Hepatocyte (in vitro differentiated cells): Measurements from ENCODE around the gene SNX1. TPM values are rescaled to one million over a fixed set of nuclear protein-coding genes. Genes with fewer than 3 reads are reported as not detected.
A peak's percentile ranks its signal among the peaks of the same experiment; 100 is the strongest.

Experiments
- DNase-seq: peaks from one replicate; pipeline ENCODE4 v3.0.0-alpha.2; 2016; ENCODE audit warnings: low spot score
- H2AFZ ChIP-seq: fragments of 200-600 bp; sonication (generic); 2 replicates; pipeline ENCODE4 v1.6.0; 2016; ENCODE audit warnings: antibody characterized with exemption, mild to moderate bottlenecking
- H3K27ac ChIP-seq: fragments of 200-600 bp; sonication (generic); 2 replicates; pipeline ENCODE4 v1.5.1; 2016; ENCODE audit warnings: mild to moderate bottlenecking
- H3K27me3 ChIP-seq: fragments of 200-600 bp; sonication (generic); 2 replicates; pipeline ENCODE4 v1.6.1; 2016
- H3K36me3 ChIP-seq: fragments of 200-600 bp; sonication (generic); replicated peaks from 2 replicates; pipeline ENCODE4 v1.5.1; 2016; ENCODE audit warnings: low read depth; ENCODE audit not compliant: insufficient read depth
- H3K4me1 ChIP-seq: fragments of 200-600 bp; sonication (generic); 2 replicates; pipeline ENCODE4 v1.5.1; 2016; ENCODE audit warnings: mild to moderate bottlenecking, moderate library complexity; ENCODE audit not compliant: insufficient read depth
- H3K4me2 ChIP-seq: fragments of 200-600 bp; sonication (generic); 2 replicates; pipeline ENCODE4 v1.6.0; 2016
- H3K4me3 ChIP-seq: fragments of 200-600 bp; sonication (generic); 2 replicates; pipeline ENCODE4 v1.5.1; 2016; ENCODE audit warnings: mild to moderate bottlenecking
- H3K79me2 ChIP-seq: fragments of 200-600 bp; sonication (generic); 2 replicates; pipeline ENCODE4 v1.6.0; 2017; ENCODE audit warnings: mild to moderate bottlenecking
- H3K9me2 ChIP-seq: fragments of 200-600 bp; sonication (generic); replicated peaks from 2 replicates; pipeline ENCODE4 v1.6.0; 2017; ENCODE audit warnings: mild to moderate bottlenecking; ENCODE audit not compliant: insufficient read depth
- H3K9me3 ChIP-seq: fragments of 200-600 bp; sonication (generic); 2 replicates; pipeline ENCODE4 v1.5.1; 2016; ENCODE audit warnings: low read depth, mild to moderate bottlenecking
- H4K20me1 ChIP-seq: fragments of 200-600 bp; sonication (generic); 2 replicates; pipeline ENCODE4 v1.6.0; 2016; ENCODE audit warnings: mild to moderate bottlenecking; ENCODE audit not compliant: insufficient read depth, poor library complexity, severe bottlenecking
- CTCF ChIP-seq: fragments of 200-600 bp; sonication (generic); IDR thresholded peaks from 2 replicates; pipeline ENCODE4 v1.5.1; 2016; ENCODE audit warnings: antibody characterized with exemption, mild to moderate bottlenecking; ENCODE audit not compliant: poor library complexity
- EZH2 ChIP-seq: fragments of 200-600 bp; sonication (generic); IDR thresholded peaks from 2 replicates; pipeline ENCODE4 v1.6.1; 2016; ENCODE audit warnings: antibody characterized with exemption, mild to moderate bottlenecking, borderline replicate concordance
- EZH2phosphoT487 ChIP-seq: fragments of 200-600 bp; sonication (generic); IDR thresholded peaks from one replicate; pipeline ENCODE4 v1.6.1; 2018; ENCODE audit warnings: antibody characterized with exemption, mild to moderate bottlenecking, low read depth, moderate library complexity; ENCODE audit not compliant: unreplicated experiment, severe bottlenecking
- WGBS: methylation state at CpG from one replicate; pipeline ENCODE4 v1.1.6; 2016; ENCODE audit warnings: low lambda C conversion rate; ENCODE audit errors: missing lambda C conversion rate; 5-methylcytosine and 5-hydroxymethylcytosine counted together
- polyA plus RNA-seq: library from polyadenylated mRNA; unstranded; fragments of >200 nt; fragmentation: Nextera tagmentation; extraction: Ambion mirVana; gene quantifications from 2 replicates; pipeline ENCODE4 v1.2.1, GENCODE V29; 2016
- total RNA-seq: library from RNA; depleted of rRNA; stranded (reverse); fragments of >200 nt; gene quantifications from 2 replicates; pipeline ENCODE4 v1.2.3, GENCODE V29; 2014

The SNX1 gene
- total and polyA plus RNA-seq, 2 experiments from 2014 or later: 64.9 to 103 TPM

GRCh38 chr15:64110950-64111678 is 15.3 kb downstream of the SNX1 start:
- Histone ChIP-seq H3K27ac (peak overlapping the region; percentile 66), H2AFZ (no peak overlapping the region), H3K4me3 (no peak overlapping the region), H3K4me1 (peaks cover 31% of the 10 kb centered on the region), H3K4me2 (peak overlapping the region; percentile 54), H3K79me2 (peaks cover 88% of the 10 kb centered on the region), H4K20me1 (peaks cover 19% of the 10 kb centered on the region), H3K9me3 (no peaks in the 10 kb centered on the region), H3K9me2 (no peaks in the 10 kb centered on the region), H3K36me3 (no peaks in the 10 kb centered on the region), H3K27me3 (no peaks in the 10 kb centered on the region)
- TF ChIP-seq CTCF (no peak), EZH2phosphoT487 (no peak), EZH2 (no peak)
- WGBS: 81% methylated on average over 3 of the region's 3 CpGs
- no peak for DNase-seq

- H3K36me3 ChIP-seq: no peaks in the 10 kb centered on the region
- DNase-seq: no peak
- H3K27ac ChIP-seq: peak overlapping the region; percentile 66
- H4K20me1 ChIP-seq: peaks cover 16% of the 10 kb centered on the region
- TF ChIP-seq CTCF (no peak), EZH2phosphoT487 (no peak), EZH2 (no peak)
- H3K27me3 ChIP-seq: no peaks in the 10 kb centered on the region
- peak overlapping the region; percentile 54 for H3K4me2 ChIP-seq
- H3K9me2 ChIP-seq: no peaks in the 10 kb centered on the region
- peaks cover 86% of the 10 kb centered on the region for H3K79me2 ChIP-seq
- no peak overlapping the region for H3K4me3 ChIP-seq
- H3K9me3 ChIP-seq: no peaks in the 10 kb centered on the region
- H2AFZ ChIP-seq: no peak overlapping the region
- H3K4me1 ChIP-seq: peaks cover 31% of the 10 kb centered on the region
- WGBS: 50% methylated on average over 3 of the region's 3 CpGs
These were observed 15.9 kb downstream of the SNX1 start for GRCh38 chr15:64111679-64112050.

GRCh38 chr15:64112073-64112772 is 16.4 kb downstream of the SNX1 start:
- DNase-seq: peak; percentile 50
- peaks cover 31% of the 10 kb centered on the region for H3K4me1 ChIP-seq
- TF ChIP-seq EZH2: no peak
- no peak for TF ChIP-seq EZH2phosphoT487
- TF ChIP-seq CTCF: no peak
- H3K4me3 ChIP-seq: no peak overlapping the region
- no peaks in the 10 kb centered on the region for H3K9me3 ChIP-seq
- peaks cover 16% of the 10 kb centered on the region for H4K20me1 ChIP-seq
- H3K36me3 ChIP-seq: no peaks in the 10 kb centered on the region
- H3K79me2 ChIP-seq: peaks cover 85% of the 10 kb centered on the region
- peak overlapping the region; percentile 54 for H3K4me2 ChIP-seq
- no peaks in the 10 kb centered on the region for H3K9me2 ChIP-seq
- peak overlapping the region; percentile 66 for H3K27ac ChIP-seq
- H2AFZ ChIP-seq: no peak overlapping the region
- 54% methylated on average over 4 of the region's 4 CpGs for WGBS
- no peaks in the 10 kb centered on the region for H3K27me3 ChIP-seq
